GM21576 (cell line): Measurements from ENCODE around the gene RNF40.
A peak's percentile ranks its signal among the peaks of the same experiment; 100 is the strongest.

Experiments
- ATAC-seq: cut with Tn5 transposase; IDR thresholded peaks from one replicate; pipeline ENCODE4 v1.9.1; 2021; ENCODE audit warnings: mild to moderate bottlenecking, moderate library complexity; ENCODE audit not compliant: unreplicated experiment

The RNF40 gene

DNA sequence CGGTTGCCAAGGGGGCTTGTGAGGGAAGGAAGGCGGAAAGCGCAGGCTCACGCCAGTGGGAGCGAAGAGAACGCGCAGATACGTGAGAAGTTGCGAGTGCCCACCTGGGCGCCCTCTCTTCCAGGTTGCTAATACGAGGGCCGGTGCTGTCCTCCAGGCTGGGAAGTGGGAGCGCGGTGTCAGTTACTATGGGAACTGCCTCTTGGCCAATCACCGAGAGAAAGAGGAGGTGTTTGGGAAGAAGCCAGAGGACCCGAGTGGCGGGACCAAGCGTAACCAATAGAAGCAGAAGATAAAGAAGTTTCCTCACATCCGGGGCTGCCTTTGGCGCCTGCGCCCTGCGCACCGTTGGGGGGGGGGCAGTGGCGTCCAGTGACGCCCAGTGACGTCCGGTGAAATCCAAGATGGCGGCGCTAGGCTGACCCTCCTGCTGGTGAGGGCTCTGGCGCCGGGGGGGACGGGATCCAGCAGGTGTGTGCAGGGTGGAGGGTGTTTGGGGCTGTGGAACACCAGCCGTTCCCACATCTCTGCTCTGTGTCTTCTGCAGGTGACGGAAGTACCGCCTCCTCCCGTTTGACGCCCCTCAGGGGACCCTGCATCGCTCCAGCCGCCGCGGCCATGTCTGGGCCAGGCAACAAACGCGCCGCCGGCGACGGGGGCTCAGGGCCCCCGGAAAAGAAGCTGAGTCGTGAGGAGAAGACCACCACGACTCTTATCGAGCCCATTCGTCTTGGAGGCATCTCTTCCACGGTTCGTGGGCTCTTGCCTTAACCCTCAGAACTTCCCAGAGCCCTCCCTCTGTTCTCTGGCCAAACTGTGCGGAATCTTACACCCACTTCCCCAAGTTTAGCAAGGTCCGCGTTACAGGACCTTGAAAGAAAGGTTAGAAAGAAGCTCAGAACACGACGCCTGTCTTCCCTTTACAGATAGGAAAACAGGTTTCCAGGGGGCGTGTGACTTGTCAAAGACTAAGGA lies at the start of gene RNF40, which contains the start of gene CFAP119:
TSS of gene RNF40 (plus strand) at position 395 of the 975 bp plus-strand sequence. CDS start at position 619, 224 bp downstream.
TSS of gene CFAP119 (minus strand) at position 135 of the 975 bp plus-strand sequence. CDS start 314 bp downstream, outside the sequence.
- peak; percentile 83 for ATAC-seq

DNA sequence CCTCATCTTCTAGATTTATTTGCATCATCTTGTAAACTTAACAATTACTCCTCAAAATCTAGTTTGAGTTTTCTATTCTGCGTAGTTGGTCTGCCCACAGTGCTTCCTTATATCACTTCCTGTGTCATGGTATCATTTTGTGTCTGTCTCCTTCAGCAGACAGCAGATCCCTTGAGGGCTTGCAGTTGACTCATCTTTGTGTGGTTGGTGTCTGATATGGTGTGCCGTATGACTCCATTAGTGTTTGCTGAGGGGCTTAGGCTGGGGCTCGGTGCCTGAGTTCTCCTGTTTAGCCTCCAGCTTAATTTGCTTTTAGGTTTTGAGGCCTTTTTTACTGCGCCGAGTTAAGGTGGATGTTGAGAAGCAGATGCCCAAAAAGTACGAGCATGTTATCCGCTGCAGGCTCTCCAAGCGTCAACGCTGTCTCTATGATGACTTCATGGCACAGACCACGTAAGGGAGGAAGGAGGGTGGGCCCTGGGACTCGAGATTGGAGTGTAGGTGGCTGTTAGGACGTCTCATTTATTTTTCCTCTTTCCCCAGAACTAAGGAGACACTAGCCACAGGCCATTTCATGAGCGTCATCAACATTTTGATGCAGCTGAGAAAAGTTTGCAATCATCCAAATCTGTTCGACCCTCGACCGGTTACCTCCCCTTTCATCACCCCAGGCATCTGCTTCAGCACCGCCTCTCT lies 46.2 kb upstream of the RNF40 start:
- ATAC-seq = no peak

DNA sequence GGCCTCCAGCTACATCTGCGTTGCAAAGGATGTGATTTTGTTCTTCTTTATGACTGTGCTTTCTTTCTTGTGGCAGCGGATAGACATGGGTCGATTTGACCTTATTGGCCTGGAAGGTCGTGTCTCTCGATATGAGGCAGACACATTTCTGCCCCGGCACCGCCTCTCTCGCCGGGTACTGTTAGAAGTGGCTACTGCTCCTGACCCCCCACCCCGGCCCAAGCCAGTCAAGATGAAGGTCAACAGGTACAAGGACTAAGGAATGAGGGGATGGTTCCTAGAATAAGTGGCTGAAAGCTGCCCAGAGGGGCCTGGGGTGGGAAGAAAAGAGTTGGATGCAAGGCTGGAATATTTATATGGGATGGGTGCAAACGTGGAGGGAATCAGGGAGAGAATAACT lies 42.0 kb upstream of the RNF40 start:
- ATAC-seq = no peak

DNA sequence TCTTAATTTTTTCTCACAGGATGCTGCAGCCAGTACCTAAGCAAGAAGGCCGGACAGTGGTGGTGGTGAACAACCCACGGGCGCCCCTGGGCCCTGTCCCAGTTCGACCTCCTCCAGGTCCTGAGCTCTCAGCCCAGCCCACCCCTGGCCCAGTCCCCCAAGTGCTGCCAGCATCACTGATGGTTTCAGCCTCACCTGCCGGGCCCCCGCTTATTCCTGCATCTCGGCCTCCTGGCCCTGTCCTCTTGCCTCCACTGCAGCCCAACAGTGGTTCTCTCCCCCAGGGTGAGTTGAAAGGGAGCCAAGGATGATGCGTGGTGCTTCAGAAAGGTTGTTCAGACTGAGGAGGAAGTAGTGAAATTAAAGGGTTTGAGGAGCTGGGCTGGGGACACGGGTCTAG lies 41.4 kb upstream of the RNF40 start:
- ATAC-seq = no peak

DNA sequence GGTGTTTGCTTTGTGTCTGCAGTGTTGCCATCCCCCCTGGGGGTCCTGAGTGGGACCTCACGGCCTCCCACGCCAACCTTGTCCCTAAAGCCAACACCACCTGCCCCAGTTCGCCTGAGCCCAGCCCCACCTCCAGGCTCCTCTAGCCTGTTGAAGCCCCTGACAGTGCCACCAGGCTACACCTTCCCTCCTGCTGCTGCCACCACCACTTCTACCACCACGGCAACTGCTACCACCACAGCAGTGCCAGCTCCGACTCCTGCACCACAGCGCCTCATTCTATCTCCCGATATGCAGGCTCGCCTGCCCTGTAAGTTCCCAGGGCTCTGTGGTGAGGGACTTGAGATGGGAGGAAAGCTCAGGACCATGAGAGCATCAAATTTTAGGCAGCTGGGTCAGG lies 41.0 kb upstream of the RNF40 start:
- ATAC-seq = no peak

DNA sequence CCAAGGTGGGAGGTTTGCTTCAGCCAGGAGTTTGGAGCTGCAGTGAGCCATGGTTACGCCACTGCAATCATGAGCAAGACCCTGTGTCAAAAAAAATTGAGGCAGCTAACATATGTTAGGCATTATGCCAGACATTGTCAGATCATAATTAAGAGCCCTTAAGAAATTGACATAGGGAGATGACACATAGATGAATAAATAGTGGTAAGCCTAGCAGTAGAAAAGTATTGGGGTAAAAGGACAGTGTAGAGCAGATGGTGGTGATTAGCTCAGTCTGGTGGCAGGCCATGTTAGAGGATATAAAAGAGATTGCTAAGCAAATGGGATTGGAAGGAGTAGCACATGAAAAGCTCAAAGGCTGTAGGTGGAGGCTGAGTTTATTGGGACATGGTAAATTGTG lies 40.5 kb upstream of the RNF40 start:
- ATAC-seq = no peak

DNA sequence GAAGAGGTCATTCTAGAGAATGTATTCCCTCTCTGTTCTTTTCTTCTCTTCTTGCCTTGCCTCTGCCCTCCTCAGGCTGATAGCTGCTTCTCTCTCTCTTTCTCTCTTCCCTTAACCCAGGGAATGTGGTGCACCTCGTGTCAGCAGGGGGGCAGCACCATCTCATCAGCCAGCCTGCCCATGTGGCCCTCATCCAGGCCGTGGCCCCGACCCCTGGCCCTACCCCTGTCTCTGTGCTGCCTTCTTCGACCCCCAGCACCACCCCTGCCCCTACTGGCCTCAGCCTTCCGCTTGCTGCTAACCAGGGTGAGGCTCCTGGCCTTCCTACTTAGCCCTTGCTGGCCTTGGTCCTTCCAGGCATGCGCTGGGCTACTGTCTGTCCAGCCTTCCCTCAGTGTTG lies 39.7 kb upstream of the RNF40 start:
- ATAC-seq = no peak

DNA sequence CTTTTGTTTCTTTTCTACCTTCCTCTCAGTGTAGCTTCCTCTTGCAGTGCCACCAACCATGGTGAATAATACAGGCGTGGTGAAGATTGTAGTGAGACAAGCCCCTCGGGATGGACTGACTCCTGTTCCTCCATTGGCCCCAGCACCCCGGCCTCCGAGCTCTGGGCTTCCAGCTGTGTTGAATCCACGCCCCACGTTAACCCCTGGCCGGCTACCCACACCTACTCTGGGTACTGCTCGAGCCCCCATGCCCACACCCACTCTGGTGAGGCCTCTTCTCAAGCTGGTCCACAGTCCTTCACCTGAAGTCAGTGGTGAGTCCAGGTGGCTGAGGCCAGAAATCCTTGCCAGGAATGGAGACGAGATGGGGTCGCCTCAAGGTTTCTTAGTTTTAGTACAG lies 39.2 kb upstream of the RNF40 start:
- ATAC-seq = no peak

DNA sequence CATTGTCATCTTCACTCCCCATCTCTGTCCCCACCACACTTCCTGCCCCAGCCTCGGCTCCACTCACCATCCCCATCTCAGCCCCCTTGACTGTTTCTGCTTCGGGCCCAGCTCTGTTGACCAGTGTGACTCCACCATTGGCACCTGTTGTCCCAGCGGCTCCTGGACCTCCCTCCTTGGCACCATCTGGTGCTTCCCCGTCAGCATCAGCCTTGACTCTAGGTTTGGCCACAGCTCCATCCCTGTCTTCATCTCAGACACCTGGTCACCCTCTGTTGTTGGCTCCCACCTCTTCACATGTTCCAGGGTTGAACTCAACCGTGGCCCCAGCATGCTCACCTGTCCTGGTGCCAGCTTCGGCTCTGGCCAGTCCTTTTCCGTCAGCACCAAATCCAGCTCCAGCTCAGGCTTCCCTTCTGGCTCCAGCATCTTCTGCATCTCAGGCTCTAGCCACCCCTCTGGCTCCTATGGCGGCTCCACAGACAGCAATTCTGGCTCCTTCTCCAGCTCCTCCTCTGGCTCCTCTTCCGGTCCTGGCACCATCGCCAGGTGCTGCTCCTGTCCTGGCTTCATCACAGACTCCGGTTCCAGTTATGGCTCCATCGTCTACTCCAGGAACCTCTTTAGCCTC lies 38.3 kb upstream of the RNF40 start:
- ATAC-seq = no peak

DNA sequence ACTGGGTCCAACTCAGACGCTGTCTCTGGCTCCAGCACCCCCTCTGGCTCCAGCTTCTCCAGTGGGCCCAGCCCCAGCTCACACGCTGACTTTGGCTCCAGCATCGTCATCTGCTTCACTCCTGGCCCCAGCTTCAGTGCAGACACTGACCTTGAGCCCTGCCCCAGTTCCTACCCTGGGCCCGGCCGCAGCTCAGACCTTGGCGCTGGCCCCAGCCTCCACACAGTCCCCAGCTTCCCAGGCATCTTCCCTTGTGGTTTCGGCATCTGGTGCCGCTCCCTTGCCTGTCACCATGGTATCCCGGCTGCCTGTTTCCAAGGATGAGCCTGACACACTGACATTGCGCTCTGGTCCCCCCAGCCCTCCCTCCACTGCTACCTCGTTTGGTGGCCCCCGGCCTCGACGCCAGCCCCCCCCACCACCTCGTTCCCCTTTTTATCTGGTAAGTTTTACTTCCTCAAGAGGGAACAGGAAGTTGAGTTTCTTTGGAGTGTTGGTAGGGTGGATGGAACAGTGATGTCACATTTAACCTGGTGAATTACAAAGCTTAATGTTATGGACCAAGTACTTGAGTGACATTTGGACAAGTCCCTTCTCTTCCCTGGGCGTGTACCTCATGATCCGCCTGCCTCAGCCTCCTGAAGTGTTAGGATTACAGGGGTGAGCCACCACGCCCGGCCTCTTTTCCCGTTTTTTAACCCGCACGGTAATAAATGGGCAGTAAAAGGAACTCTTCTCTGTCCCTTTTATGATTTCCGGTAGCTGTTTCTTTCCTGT lies 37.3 kb upstream of the RNF40 start:
- no peak for ATAC-seq

DNA sequence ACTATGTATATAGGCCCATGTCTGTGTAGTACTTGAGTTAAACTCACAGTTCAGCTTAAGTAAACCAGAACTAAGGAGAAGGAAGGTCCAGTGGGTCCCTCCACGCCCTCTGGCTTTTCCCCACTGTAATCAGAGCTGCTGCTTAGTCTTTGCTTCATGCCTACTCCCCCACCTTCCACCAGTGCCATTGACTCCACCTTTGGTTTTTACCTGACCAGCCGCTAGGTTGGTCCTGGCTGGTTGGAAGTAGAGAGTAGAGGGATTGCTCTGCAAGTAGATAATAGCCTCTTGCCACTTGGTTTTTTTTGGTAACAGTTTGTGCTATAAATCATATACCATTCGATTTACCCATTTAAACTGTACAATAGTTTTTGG lies 36.7 kb upstream of the RNF40 start:
- ATAC-seq = no peak

DNA sequence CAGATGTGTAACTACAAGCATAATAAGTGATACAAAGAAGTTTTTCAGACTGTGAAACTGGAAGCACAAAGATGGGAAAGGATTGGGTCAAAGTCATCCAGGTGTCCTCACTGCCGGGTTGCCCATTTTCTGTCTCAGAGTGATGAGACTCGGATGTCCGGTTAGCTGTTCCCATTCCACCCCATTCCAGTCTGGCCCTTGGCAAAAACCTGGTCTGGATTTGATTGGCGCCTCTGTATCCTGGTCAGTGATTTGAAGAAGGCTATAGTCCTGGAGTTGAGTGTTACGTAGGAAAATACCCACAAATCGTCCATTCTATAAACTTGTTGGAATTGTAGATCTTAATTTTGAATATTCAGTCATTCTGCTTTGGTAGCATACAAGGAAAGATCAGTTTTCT lies 33.8 kb upstream of the RNF40 start:
- no peak for ATAC-seq

DNA sequence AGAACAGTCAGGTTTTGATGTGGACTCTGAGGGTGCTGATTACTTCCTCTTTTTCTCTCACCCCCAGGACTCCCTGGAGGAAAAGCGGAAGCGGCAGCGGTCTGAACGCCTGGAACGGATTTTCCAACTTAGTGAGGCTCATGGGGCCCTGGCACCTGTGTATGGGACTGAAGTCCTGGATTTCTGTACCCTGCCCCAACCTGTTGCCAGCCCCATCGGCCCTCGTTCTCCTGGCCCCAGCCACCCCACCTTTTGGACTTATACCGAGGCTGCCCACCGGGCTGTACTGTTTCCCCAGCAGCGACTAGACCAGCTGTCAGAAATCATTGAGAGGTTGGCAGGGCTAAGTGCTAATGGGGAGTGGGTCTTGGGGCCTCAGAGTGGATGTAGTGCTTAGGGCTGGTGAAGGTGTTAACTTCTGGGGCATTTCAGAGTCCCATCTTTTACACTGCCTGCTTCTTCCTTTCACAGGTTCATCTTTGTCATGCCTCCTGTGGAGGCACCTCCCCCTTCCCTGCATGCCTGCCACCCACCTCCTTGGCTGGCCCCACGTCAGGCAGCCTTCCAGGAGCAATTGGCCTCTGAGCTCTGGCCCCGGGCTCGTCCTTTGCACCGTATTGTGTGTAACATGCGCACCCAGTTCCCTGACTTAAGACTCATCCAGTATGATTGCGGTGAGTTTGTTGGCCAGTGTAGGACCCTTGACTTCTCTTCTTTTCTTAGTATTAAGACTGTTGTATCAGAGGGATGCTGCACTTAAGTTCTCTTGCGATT lies 33.0 kb upstream of the RNF40 start:
- no peak for ATAC-seq

DNA sequence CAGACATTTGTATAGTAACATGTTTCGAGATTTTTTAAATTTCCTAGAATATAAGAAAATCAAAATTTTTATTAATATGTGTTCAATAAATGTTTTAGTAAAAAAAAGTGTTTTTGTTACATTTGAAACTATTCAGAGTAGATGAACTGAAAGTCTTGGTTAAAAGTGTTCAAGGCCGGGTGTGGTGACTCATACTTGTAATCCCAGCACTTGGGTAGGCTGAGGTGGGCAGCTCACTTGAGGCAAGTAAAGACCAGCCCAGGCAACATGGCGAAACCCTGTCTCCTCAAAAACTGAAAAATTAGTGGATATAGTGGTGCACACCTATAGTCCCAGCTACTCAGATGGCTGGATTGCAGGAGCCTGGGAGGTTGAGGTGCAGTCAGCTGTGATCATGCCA lies 30.7 kb upstream of the RNF40 start:
- ATAC-seq = no peak

DNA sequence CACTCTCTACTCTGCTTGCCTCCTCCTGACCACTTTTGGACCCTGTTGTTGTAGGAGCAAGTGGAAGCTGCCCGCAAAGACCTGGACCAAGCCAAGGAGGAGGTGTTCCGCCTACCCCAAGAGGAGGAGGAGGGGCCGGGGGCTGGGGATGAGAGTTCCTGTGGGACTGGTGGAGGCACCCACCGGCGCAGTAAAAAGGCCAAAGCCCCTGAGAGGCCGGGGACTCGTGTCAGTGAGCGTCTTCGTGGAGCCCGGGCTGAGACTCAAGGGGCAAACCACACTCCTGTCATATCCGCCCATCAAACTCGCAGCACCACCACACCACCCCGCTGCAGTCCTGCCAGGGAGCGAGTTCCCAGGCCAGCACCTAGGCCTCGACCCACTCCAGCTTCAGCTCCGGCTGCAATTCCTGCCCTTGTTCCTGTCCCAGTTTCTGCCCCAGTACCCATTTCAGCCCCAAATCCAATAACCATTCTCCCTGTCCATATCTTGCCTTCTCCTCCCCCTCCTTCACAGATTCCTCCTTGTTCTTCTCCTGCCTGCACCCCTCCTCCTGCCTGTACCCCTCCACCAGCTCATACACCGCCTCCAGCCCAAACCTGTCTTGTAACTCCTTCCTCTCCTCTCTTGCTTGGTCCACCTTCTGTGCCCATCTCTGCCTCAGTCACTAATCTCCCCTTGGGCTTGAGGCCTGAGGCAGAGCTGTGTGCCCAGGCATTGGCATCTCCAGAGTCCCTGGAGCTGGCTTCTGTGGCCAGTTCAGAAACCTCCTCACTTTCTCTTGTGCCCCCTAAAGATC lies 24.9 kb upstream of the RNF40 start:
- no peak for ATAC-seq

DNA sequence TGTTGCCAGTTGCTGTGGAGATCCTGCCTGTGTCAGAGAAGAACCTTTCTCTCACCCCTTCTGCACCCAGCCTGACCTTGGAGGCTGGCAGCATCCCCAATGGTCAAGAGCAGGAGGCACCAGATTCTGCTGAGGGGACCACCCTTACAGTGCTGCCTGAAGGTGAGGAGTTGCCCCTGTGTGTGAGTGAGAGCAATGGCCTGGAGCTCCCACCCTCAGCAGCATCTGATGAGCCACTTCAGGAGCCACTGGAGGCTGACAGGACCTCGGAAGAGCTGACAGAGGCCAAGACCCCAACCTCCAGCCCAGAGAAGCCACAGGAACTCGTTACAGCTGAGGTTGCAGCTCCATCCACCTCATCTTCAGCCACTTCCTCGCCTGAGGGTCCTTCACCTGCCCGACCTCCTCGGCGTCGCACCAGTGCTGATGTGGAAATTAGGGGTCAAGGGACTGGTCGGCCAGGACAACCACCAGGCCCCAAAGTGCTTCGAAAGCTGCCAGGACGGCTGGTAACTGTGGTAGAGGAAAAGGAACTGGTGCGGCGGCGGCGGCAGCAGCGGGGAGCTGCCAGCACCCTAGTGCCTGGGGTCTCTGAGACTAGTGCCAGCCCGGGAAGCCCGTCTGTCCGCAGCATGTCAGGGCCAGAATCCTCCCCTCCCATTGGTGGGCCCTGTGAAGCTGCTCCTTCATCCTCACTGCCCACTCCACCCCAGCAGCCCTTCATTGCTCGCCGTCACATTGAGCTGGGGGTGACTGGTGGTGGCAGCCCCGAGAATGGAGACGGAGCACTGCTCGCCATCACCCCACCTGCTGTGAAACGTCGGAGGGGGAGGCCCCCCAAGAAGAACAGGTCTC lies 24.1 kb upstream of the RNF40 start:
- ATAC-seq = no peak

DNA sequence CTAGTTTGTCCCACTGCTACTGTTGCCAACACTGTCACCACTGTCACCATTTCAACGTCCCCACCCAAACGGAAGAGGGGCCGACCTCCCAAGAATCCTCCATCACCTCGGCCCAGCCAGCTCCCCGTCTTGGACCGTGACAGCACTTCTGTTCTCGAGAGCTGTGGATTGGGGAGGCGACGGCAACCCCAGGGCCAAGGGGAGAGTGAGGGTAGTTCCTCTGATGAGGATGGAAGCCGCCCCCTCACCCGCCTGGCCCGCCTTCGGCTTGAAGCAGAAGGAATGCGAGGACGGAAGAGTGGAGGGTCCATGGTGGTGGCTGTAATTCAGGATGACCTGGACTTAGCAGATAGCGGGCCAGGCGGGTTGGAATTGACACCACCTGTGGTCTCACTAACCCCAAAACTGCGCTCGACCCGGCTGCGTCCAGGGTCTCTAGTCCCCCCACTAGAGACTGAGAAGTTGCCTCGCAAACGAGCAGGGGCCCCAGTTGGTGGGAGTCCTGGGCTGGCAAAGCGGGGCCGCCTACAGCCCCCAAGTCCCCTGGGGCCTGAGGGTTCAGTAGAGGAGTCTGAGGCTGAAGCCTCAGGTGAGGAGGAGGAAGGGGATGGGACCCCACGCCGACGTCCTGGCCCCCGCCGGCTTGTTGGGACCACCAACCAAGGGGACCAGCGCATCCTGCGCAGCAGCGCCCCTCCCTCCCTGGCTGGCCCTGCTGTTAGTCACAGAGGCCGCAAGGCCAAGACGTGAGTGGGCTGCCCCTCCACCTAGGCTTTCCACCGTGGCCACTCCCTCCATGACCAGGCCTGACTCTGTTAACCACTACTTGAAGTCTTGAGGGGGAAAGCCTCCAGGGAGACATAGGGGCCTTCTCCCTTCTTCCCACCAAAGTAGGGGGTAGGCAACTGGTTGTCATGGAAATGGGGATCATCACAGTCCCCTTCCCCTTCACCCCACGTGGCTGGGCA lies 22.9 kb upstream of the RNF40 start:
- ATAC-seq = no peak
